Femur (tissue), 1 donor: ENCODE results near the gene SLC6A20.
"Not testable (repeated sequence)": the region's sequence is repeated elsewhere in the genome, so short reads cannot be mapped to it uniquely, and the experiment has no call there.

Experiments used
- DNase-seq: peaks from one replicate; pipeline ENCODE4 v3.0.0-alpha.2; 2017

The SLC6A20 gene

DNA sequence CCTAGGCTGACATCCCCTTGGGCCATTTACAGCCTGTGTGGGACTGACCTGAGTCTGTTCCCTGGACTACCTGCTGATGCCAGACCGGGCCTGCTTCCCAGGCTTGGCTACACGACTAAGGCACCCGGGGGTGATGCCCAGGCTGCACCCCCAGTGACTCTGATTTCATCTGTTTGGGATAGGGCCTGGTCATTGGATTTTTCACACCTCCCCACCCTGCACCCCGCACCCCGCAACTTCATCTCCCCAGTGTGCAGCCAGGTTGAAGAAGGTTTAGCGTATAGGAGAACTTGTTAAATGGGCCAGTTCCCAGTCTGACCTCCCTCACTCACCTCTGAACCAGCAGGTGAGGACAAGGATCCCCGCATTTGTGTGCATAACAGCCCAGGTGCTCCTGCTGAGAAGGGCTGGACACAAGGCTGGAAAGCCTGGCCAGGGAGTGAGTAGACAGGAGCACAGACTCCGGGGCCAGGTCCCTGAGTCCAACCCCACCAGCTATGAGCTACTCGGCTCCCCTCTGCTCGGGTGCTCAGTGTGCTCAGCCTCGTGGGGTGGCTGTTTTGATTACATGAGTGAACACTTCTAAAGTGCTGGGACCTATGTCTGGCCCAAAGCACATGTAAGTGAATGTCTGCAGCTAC lies 18.5 kb downstream of the SLC6A20 start:
- DNase-seq, result no peak

DNA sequence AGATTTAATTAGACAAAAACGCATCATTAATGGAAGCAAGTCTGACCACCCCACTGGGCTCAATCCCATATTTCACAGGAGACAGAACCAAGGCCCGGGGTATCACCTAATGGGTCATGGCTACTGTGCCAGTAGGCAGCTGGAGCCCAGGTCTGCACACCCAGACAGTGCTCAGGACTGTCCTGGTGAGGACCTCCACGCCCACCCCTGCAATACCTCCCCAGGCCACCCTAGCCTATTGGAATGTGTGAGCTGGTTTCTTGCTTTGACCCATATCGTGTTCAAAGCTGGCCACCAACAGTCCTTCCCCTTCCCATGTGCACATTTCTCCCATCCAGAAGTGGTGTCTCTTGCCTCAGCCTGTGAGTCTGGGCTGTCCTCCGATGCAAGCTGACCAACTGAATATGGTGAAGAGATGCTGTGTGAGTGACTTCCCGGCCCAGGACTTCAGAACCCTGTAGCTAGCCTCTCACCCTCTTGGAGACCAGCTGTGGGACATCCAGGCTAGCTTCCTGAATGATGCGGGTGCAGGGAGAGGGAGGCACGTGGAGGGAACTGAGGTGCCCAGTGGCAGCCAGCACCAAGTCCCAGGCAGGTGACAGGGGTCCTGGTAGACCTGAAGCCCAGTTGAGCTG lies 19.1 kb downstream of the SLC6A20 start:
- DNase-seq, result no peak

DNA sequence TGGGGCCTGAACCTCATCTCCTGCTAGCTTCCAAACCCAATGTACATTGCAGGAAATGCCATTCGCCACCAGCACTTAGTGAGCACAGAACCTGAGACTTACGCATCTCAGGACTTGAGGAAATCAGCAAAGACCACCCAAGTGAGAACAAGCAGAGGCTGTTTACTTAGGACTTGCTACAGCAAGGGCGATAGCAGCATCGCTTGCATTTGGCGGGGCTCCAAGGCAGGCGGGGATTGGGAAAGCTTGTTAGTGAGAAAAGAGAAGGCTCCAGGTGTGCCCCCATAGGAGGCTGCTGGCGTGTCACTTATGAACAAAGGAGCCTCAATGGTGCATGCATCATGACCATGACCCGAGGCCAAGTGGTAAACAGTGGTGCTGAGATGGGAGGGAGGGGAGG lies 19.7 kb downstream of the SLC6A20 start:
- no peak for DNase-seq

DNA sequence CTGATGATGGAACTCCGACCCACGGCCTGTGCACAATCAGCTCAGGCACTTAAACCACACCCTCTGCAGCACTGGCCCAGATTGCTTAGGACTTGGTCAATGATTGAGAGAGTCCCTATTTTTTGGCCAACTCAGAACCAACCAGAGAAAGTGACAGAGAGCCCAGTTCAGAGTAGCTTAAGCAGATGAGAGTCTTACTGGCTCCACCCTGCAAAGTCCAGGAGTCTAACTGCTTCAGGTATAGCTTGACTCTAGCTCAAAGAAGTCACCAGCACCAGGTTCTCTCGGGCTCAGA lies 20.1 kb downstream of the SLC6A20 start:
- no peak for DNase-seq

DNA sequence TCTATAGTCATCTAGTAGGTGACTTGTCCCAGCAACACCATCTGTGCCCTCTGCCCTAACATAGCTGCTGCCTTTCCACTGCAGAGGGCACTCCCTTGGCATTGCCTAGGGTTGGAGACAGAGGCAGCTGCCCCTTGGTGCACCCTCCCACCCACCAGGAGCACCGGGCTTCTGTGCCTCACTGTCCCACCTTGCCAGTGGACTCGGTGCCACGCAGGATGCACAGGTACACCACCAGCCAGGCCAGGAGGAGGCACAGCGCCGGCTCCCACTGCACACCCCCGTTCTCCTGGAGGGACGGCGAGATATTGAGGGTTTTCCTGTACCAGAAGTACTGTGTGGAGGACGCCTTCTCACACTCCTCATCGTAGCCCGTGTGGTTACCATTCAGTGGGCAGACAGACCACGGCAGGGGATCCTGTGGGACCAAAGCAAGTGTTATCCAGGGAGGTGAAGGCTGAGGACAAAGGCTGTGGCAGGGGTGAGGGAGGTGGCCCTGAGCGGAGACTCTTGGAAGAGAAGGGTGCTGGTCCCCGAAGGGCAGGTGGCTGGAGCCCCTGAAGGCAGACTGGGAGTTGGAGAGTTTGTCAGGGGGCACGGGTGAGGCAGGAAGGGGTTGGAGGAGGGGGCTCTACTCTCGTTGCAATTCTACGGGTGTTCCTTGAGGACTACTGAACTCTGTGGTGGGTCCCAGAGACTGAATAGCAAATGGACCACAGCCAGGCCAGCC lies 20.6 kb downstream of the SLC6A20 start:
- no peak for DNase-seq

DNA sequence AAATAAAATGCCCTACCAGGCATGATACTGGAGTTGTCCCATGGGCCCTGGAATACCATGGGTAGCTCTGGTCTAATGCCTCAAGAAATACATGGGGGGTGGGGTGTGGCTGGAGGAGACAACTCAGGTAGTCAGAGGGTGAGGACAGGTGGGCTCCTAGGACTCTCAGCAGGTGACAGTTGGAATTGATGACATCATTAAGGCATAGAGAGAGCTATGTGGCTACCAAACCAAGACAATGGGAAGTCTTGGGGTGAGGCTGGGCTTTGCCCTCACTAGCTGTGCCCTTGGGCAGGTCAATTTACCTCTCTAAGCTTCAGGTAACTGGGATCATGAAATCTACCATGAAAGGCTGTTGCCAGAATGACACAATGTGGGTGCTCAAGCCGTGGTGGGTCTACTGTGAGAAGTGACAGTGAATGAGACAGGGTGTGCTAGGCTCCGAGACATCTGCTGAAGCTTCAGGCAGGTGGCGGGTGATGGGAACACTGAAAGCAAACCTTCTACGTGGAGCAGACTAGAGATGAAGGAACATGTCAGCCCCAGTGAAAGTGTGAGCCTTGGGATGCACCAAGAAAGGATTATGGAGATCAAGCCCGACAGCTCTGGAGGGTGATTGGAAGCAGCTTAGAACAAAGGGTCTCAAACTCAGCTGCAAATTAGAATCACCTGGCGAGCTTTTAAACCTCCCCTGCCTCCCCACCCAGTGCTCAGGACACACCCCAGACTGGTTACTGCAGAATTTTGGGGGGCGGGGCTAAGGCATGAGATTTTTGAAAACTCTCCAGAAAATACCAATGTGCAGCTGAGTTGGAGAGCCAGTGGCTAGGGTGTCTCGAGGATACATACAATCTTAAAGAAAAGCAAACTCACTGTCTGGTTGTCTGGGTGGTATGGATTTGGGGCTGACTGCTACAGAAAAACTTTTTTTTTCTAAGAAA lies 21.5 kb downstream of the SLC6A20 start:
- no peak for DNase-seq

DNA sequence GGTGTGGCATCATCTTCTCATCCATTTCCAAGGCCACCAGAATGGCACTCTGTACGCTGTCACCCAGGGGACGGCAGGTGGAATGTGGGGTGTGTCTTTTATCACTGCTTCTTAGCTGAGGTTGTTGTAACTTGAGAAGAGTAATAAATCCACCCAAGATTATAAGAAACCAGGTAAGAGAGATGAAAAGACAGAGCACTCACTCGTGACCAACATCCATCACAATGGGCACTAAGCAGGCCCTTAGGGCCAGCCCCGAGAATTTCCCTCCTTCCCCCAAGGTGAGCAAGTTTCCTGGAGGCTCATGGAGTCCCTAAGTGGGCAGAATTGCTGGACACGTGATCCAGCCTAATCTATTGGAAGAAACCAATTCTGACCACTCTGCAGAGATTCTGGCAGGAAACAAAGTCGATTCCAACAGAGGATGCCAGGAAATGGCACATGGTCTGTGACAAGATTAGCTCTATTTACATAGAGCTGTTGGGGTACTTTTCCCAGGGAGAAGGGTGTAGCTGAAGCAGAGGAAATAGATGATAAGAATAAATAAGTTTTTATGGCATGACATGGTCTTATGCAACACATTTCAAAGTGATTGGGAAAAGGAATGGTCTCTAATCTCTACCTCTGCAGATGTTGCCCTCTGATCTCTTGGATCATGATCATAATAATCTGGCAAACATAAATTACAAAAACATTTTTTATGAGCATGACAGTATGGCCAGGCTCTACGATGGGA lies 22.5 kb downstream of the SLC6A20 start:
- DNase-seq, result no peak

DNA sequence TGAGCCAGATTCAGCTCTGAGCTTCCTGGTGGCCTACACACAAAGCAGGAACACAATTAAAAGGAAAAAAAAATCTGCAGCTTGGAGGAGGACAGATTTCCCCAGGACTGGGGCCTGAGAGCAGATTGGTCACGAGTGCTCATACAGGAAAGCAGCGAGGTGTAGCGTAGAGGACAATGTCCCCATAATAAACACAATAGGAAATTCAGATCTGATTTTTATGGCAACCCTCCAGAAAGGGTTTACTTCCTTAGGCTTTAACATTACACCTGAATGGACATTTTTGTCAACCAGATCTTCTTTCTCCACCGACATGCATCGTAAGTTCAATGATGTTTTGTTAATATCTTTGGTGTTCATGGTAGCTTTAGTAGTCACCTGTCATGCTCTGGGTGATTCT lies 23.3 kb downstream of the SLC6A20 start:
- DNase-seq, result no peak

DNA sequence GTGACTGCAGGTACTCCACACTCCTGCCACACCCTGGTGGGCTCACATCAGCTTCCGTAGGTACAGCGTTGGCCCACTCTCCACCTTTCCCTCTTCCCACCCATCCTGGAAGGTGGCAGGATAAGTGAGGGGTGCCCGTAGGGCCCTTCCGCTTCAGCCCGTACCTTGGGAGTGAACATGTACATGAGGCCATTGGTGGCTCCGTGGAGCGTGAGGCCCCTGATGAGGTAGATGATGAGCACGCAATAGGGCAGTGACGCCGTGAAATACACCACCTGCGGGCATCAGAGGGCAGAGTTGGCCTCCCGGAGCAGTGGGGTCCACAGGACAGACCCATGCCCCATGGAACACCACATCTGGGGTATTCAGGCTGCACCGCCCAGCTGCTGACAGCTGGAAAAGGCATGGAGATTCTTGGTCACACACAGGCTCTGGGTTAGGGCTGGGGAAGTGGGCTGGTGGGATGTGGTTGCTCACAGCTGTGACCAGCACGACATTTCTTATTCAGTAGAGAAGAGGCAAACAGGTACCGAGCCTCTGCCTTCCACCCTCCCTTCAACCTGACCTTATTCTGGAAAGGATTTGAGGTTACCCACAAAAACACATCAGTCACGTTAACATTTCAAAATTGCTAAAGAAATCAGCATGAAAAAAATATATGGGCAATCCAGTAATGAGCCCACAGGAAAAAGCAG lies 23.8 kb downstream of the SLC6A20 start:
- no peak for DNase-seq

DNA sequence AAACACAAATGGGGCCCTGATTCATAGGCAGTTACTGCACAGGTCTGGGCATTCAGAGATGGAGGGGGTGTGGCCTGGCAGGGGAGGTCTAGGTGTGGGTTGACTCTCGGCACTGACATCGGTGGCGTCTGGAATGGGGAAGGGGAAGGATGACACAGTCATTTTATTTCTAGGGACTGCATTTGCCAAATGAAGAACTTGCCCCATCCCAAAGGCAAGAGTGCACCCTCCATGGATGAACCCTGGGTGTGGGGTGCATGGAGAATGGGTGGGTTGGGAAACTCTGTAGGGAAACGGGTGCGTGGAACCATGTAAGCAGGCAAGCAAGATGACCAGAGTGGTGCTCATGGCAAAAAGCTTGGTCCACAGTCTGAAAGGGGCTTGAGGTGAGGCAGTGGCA lies 24.5 kb downstream of the SLC6A20 start:
- DNase-seq, result no peak

DNA sequence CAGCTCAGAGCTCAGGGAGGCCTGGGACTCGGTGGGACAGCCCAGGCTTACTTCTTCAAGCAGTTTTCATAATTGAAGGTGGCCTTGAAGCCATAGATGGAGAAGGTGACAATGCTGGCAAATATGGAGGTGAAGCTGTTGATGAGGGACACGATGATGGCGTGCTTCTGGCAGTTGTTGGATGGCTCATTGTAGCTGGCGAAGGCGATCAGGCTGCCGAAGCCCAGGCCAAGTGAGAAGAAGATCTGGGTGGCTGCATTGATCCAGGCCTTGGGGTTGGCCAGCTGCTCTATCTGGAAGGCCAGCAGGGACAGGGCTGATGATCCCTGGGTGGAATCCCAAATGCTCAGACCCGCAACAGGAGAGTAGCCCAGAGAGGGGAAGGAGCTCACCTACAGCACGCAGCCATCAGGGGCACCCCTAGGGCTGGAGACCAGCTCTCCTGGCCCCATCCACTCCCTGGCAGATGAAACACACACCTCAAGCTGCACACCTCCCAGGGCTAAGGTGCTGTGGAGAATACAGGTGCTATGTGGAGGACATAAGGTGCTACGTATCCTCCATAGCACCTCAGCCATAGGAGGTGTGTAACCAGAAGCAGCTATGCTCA lies 25.1 kb downstream of the SLC6A20 start:
- DNase-seq, result no peak

DNA sequence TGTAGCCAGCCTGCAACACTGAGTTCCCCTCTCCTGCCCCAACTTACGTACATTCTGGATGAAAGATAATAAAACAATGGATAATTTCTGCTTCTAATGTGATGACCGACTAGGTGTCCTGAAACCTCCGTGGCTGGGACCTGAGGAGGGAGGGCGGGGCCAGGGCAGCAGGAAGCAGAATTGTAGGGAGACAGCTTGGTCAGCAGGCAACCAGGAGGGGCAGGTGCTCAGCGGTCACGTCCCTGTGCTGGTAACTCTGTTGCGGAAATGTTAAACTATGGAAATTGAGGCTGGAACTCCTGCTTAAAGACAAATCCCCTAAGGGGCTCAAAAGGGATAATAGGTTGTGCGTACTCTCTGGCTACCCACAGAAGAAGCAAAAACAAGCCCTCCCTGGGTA lies 30.4 kb downstream of the SLC6A20 start:
- DNase-seq, result no peak

DNA sequence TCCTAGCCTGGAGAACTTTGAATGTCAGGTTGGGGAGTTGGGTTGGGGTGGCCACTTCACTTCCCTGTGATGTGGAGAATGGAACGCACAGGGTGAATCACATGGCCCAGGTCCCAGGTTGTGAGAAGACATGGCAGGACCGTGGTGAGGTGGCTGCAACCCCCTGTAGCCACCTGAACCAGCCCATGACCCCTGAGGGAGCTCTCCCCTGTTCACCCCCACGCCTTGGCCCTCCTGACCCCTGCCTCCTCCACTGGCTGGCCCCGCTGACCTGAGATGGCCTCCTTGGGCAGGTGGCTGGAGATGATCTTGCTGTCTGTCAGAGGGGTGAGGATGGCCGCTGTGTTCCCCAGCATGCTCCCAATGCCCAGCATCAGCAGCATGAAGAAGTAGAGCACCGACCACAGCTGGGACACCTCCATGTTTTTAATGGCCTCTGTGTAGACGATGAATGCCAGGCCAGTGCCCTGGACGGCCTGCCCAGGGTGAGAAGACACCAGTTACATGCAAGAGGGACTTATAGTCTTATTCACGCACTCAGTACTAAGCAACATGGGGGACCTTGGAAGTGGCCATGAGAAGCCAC lies 31.0 kb downstream of the SLC6A20 start:
- DNase-seq, result no peak

DNA sequence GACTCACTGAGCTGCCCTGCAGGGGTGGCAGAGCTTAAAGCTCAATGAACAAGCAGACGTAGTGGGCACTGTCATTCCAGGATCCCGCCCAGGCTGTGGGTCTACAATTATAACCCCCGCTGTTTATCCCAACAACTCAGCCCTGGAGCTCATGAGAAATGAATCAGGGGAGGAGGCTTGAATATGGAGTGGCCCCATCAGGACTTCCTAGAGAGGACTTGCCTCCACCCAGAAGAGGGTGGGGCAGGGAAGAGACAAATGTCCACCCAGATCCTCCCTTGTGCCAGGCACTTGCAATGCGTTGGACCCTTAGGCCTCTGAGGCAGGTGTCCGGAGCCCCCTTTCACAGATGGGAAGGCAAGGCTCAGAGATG lies 33.0 kb downstream of the SLC6A20 start:
- no peak for DNase-seq

DNA sequence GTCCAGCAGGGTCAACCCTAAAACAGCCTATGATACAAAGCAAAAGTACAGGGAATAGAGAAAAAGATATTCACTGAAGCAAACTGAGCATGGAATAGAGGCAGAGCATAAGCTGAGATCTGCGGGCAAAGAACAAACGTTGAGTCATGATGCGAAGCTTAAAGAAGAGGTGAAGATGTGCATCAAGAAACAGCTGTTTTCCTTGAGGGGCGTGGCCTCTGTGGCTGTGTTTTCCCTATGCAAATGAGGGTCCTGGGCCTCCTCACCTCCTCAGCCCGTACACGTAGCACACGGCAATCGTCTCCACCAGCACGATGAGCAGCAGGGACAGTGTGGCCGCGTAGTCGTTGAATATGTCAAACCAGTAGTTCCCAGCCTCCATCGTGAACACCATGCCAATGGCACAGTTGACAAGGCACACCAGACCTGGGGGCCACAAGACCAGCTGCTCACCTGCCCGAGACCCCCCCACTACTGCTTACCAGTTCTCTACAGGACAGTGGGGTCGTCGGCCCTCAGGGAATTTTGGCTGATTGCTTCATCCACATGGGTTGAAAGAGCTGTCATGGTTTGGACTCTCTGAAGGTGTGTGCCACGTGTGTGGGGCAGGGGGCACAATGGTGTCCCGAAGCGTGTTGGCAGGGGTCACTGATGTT lies 33.6 kb downstream of the SLC6A20 start:
- DNase-seq, result no peak

DNA sequence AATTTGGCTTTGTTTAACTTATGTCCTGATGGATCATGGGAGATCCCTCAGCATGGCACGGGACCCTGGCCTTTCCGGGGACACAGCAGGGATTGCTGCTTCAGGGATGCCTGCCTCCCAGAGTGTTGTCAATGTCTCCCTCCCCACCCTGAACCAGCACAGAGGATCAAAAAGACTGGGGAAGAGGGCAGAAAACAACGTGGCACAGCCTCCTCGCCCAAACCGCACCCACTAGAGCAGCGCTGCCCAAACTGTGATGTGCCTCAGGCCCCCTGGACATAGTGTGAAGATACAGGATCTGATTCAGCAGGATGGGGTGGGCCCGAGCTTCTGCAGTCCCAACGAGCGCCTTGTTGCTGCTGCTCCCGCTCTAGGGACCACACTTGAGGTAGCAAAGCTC lies 34.5 kb downstream of the SLC6A20 start:
- no peak for DNase-seq

DNA sequence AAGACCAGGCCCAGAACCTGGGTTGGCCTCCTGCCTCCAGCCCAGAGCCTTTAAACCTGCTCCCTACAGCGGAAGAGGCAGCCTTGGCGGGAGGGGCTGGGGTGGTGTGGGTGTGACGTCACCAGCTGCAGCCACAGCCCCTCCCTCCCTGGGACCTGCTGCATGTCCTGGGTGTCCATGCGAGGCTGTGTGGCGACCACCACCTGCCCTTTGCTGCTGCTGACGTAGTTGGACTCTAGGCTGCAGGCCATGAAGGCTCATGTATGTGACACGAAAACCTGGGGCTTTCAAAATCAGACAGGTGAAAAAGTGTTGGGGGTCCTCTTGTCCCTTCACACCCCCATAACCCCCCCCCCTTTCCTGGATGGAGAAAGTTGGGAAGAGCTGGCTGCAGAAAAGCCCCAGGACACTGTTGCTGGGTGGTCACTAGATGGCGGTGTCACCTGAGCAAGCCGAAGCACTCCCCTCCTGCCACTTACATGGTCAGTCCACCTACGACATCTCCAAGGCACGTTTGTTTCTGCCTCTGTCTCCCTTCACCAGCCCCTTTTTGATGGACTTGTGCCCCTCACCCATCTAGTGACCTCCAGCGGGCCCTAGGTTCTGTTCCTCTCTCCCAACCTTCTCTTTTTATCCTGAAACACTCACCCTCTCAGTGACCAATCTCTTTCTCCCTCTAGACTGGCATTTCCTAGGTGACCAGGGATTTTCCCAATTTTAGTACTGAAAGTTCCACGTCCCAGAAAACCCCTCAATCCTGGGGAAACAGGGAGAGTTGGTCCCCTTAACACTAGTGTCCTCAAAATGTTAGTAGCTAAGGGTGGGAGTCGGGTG lies 35.2 kb downstream of the SLC6A20 start:
- peak; percentile 51 for DNase-seq

DNA sequence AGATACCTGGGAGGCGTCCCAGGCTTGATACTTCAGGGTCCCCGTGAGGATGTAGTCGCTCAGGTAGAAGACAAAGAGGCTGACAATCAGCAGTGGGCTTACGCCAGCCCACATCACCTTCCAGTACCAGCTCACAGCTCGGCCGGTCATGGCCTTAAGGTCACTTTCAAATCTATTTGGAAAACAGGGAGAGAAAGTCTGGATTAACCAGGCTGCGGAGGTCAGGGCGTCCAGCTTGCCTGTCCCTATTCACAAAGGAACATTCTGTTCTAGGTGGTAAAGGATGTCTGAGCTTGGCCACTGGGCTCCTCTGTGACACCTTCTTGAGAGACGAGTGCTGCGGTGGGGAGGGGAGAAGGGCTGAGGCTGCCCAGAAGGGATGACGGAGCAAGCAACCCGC lies 36.5 kb downstream of the SLC6A20 start:
- DNase-seq, result no peak

DNA sequence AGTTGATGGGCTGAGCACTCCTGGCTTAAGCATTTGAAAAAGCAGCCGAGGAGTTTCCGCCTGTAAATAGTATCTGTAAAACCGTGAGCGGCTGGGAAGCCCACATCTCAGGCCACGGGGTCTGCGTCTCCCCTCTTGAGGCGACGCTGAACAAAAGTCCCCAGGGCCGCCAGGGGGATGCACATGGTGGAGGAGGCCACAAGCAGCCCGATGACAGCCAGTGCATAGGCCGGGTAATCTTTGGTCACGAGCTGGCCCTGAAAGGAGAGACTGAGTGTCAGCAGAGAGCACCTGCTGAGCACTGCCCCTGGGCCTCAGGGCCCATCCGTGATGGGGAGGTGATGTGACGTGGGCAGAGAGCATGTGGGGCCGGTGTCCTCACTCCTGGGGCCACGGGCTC lies 37.5 kb downstream of the SLC6A20 start:
- DNase-seq, result no peak

DNA sequence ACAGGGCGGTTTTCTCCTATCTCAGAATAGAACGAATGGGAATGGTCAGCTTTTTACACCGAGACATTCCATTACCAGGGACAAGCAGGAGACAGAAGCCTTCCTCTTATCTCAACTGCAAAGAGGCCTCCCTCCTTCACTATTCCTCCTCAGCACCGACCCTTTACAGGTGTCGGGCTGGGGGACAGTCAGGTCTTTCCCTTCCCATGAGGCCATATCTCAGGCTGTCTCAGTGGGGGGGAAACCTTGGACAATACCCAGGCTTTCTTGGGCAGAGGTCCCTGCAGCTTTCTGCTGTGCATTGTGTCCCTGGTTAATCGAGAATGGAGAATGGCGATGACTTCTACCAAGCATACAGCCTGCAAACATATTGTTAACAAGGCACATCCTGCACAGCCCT lies 39.2 kb downstream of the SLC6A20 start:
- not testable (repeated sequence) for DNase-seq
